HG03095 (cell line): ENCODE data around the gene PTPRG.

Experiments used
- ATAC-seq: cut with Tn5 transposase; IDR thresholded peaks from one replicate; pipeline ENCODE4 v1.9.1; 2021; ENCODE audit warnings: moderate library complexity; ENCODE audit not compliant: unreplicated experiment

PTPRG gene

GRCh38 chr3:61648481-61648880 is 87.1 kb downstream of the PTPRG start:
- ATAC-seq: no peak

GRCh38 chr3:61649381-61650170 is 88.2 kb downstream of the PTPRG start:
- no peak for ATAC-seq

- no peak for ATAC-seq
These were observed 88.9 kb downstream of the PTPRG start for GRCh38 chr3:61650276-61650675.

- ATAC-seq: no peak
These were observed 89.5 kb downstream of the PTPRG start for GRCh38 chr3:61650719-61651410.

GRCh38 chr3:61657689-61658088 is 96.3 kb downstream of the PTPRG start:
- no peak for ATAC-seq

- no peak for ATAC-seq
These were observed 101.5 kb downstream of the PTPRG start for GRCh38 chr3:61662861-61663260.

DNA sequence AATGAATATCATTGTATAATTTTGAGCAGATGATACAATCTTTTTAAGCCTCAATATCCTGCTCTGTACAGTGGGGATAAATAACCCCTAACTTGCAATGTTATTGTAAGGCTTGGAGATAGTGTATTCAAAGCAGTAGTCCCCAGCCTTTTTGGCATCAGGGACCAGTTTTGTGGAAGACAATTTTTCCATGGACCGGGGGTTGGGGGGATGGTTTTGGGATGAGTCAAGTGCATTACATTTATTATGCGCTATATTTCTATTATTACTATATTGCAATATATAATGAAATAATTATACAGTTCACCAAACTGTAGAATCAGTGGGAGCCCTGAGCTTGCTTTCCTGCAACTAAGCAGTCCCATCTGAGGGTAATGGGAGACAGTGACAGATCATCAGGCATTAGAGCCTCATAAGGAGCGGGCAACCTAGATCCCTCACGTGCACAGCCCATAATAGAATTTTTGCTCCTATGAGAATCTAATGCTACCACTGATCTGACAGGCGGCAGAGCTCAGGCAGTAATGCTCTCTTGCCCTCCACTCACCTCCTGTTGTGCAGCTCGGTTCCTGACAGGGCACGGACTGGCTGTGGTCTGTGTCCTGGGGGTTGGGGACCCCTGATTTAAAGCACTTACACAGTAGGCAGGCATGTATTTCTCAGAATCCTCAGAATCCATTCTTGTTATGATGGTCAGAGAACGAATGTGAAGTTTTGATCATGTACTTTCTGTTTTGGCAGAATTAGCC is 102.2 kb downstream of the PTPRG start:
- no peak for ATAC-seq

GRCh38 chr3:61664105-61664482 is 102.7 kb downstream of the PTPRG start:
- no peak for ATAC-seq

DNA sequence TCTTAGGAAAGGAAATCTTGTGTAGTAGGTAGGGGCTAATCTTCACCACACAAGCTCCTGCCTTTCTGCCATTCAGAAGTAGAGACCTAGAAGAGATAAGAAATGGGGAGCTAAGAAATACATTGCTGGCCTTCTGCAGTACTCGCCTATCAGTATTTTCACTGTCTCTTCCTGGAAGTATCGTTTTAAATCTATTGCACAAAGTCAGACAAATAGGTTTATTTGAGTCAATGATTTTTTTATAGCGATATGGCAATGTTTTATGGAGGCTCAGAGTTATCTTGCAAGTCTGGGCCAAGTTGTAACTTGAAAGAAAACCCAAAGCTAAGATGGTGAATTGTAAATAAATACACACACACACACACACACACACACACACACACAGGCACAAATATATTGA is 103.8 kb downstream of the PTPRG start:
- ATAC-seq: no peak

GRCh38 chr3:61665987-61666386 is 104.6 kb downstream of the PTPRG start:
- no peak for ATAC-seq

DNA sequence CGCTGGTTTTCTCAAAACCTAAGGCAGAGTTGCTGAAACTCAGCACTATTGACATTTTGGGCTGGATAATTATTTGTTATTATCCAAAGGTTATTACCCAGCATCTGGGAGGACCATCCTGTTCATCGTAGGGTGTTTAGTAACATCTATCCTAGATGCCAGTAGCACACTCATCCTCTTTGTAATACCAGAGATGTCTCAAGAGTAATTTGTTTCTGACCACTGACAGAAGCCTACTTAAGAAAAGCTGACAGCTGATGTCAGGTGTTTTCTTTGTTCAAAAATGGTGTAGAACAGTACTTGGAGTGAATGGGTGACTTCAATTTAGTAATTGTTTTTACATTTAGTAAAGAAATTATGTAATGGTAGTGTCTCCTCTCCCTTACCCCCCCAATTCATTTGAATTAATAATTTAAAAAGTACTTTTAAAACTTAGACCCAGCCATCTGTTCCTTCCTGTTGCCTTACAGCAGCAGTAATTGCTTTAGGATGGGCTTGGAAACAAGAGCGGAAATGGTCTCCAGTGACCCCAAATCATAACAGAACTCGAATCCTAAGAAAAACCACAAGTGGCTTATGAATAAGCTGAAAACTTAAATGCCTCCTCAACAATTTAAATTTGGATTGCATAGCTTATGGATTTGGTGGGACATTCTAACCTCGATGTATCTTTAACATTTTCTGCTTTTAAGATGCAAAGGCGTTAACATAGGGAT is 105.4 kb downstream of the PTPRG start:
- ATAC-seq: no peak

- ATAC-seq: no peak
These were observed 106.0 kb downstream of the PTPRG start for GRCh38 chr3:61667383-61667782.

DNA sequence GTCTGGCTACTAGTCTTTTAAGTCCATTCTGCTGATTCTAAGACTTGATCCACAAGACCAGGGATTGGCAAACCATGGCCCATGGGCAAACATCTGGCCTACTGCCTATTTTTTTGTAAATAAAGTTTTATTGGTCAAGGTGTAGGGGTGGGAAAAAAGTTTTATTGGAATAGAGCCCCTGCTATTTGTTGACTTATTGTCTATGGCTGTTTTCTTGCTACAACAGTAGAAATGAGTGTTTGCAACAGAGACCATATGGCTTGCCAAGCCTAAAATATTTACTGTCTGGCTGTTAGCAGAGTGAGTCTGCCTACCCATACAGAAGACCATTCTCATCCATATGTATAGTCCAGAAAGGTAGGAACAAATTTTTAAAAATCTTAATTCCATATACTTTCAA is 106.4 kb downstream of the PTPRG start:
- ATAC-seq: no peak

GRCh38 chr3:61668317-61668864 is 107.0 kb downstream of the PTPRG start:
- ATAC-seq: peak; percentile 79

DNA sequence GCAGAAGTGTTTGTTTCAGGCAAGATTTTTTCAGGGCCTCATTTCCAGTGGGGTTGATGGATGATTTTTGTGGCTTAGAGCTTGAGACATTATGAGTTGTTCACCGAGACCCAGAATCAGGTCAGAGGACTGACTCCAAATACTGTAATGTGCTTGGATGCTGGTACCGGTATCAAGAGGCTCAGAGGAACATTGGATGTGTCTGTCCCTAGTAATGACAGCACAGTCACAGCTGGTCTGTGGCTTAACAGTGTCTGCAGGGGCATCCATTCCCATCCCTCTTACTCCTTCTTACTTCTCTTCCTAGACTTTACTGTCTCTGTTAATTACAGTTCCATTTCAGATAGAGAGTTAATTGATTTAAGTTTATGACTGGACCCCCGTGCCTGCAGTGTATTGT is 107.8 kb downstream of the PTPRG start:
- ATAC-seq: no peak

- no peak for ATAC-seq
These were observed 108.4 kb downstream of the PTPRG start for GRCh38 chr3:61669668-61670299.

GRCh38 chr3:61673651-61674050 is 112.3 kb downstream of the PTPRG start:
- ATAC-seq: no peak

DNA sequence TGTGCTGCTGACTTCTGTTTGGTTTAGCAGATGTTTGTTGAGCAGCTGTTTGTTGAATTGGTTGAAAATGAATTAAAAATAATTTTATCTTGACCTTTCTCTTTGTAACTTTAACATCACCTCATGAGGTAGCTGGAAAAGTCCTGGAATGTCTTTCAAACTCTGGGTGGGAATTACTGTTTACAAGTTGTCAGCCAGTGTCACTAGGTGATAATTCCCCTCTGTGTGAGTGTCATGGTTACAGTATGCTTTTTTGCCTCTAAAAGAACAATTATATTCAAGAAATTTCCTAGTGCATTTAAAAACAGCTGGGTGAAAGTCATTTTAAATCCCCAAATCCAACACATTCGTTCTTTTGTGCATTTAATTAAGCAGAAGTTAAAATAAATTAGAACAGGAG is 113.2 kb downstream of the PTPRG start:
- ATAC-seq: no peak

DNA sequence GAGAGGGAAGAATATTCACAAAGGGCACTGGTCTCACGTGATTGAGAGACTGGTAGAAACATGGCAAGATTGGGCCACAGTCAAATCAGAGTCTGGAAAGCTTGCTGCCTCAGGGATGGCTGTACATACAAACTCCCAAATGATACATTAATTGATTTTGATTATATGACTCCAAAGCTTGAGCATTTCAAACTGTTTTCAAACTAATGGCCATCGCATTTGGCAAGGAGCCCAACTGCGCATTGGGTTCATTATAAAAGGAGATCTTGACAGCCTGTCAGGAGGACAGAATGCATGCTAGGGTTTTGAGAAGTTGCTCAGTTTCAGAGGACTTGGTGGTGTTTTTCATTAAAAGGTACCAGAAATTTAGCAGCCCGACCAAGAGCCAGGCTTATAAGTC is 117.7 kb downstream of the PTPRG start:
- no peak for ATAC-seq

- ATAC-seq: no peak
These were observed 119.2 kb downstream of the PTPRG start for GRCh38 chr3:61680617-61681016.
